HepG2 (cell line): Measurements from ENCODE around the gene SLC15A3. TPM values are rescaled to one million over a fixed set of nuclear protein-coding genes. Genes with fewer than 3 reads are reported as not detected.

Experiments used
- ATAC-seq: fragments of 200-7000 bp; cut with Tn5 transposase; 3 replicates; pipeline ENCODE4 v1.9.1; 2020; ENCODE audit warnings: mild to moderate bottlenecking, moderate library complexity
- BruUV-seq: library from RNA; stranded (reverse); fragments of 400-500 nt; replicated peaks from 2 replicates; lab custom pipeline; 2021; lab: Mats Ljungman, UMichigan
- CTCF ChIA-PET: fragments of 300-600 bp; formaldehyde crosslinking; extraction: SDS; loops from one replicate; lab custom pipeline; 2021; ENCODE audit warnings: low total read pairs, inconsistent platforms, low intra/inter-chr PET ratio; lab: Yijun Ruan, JAX
- POLR2A ChIA-PET: fragments of 350-600 bp; sonication (Branson Sonifier 250); formaldehyde crosslinking; loops from one replicate; lab custom pipeline; 2020; ENCODE audit warnings: antibody characterized with exemption, inconsistent platforms; lab: Yijun Ruan, JAX
- DNase-seq: peaks from one replicate; pipeline ENCODE4 v3.0.0-alpha.2; 2015; ENCODE audit warnings: low spot score
- FAIRE-seq: peaks from 3 replicates; lab custom pipeline; 2011; peaks lifted over from hg19 to GRCh38; lab: Jason Lieb, UNC
- H2AFZ ChIP-seq: one replicate; pipeline ENCODE4 v1.6.1; 2011; ENCODE audit warnings: low read length, inconsistent platforms
- H3K27ac ChIP-seq: fragments of 300-600 bp; 3 replicates; pipeline ENCODE4 v1.8.0; 2011; ENCODE audit warnings: mixed run types, mild to moderate bottlenecking, mixed read lengths, low read length, inconsistent platforms; ENCODE audit not compliant: insufficient read depth; ENCODE audit errors: extremely low read length
- H3K27me3 ChIP-seq, 2 experiments: fragments of 200-600 bp in 1 of 2; 2 replicates in 1 of 2; 3 replicates in 1 of 2; pipeline versions ENCODE4 v1.6.0 to v1.8.0; 2011; ENCODE audit warnings: low read length in 2 of 2, mild to moderate bottlenecking in 2 of 2, moderate library complexity in 2 of 2, inconsistent platforms in 1 of 2; ENCODE audit not compliant: insufficient read depth in 2 of 2, control insufficient read depth in 1 of 2
- H3K36me3 ChIP-seq, 2 experiments: fragments of 200-600 bp in 1 of 2; replicated peaks in 1 of 2; 2 replicates in 1 of 2; 3 replicates in 1 of 2; pipeline versions ENCODE4 v1.5.1 to v1.8.0; 2011; ENCODE audit warnings: low read length in 2 of 2, inconsistent platforms in 1 of 2; ENCODE audit not compliant: insufficient read depth in 2 of 2, control insufficient read depth in 1 of 2
- H3K4me1 ChIP-seq: 2 replicates; pipeline ENCODE4 v1.5.1; 2012; ENCODE audit warnings: low read length, inconsistent platforms; ENCODE audit not compliant: insufficient read depth
- H3K4me2 ChIP-seq: 2 replicates; pipeline ENCODE4 v1.6.0; 2011; ENCODE audit warnings: low read depth, low read length, inconsistent platforms
- H3K4me3 ChIP-seq, 3 experiments: fragments of 200-600 bp in 1 of 3; sonication (generic), shearing (Covaris generic) in 1 of 3; replicated peaks in 1 of 3; 2 replicates each; pipeline ENCODE4 v1.5.1; 2011 to 2016; ENCODE audit warnings: low read length in 3 of 3, inconsistent platforms in 2 of 3, low read depth in 2 of 3, mild to moderate bottlenecking in 2 of 3, control low read depth in 1 of 3, mixed read lengths in 1 of 3; ENCODE audit not compliant: insufficient read depth in 1 of 3
- H3K79me2 ChIP-seq: one replicate; pipeline ENCODE4 v1.6.1; 2011; ENCODE audit warnings: low read length, inconsistent platforms; ENCODE audit not compliant: insufficient read depth
- H3K9ac ChIP-seq: 2 replicates; pipeline ENCODE4 v1.6.0; 2011; ENCODE audit warnings: mild to moderate bottlenecking, low read depth, low read length, inconsistent platforms; ENCODE audit not compliant: insufficient read depth
- H3K9me3 ChIP-seq: 2 replicates; pipeline ENCODE4 v1.5.1; 2012; ENCODE audit warnings: mild to moderate bottlenecking, low read length
- H4K20me1 ChIP-seq: 2 replicates; pipeline ENCODE4 v1.6.0; 2011; ENCODE audit warnings: inconsistent platforms, mild to moderate bottlenecking, low read length, moderate library complexity; ENCODE audit not compliant: insufficient read depth
- FIP1L1 ChIP-seq: fragments of 200-400 bp; formaldehyde crosslinking; IDR thresholded peaks from 2 replicates; pipeline ENCODE4 v1.6.1; 2018; ENCODE audit warnings: low read depth, mild to moderate bottlenecking, low read length, moderate library complexity, borderline replicate concordance; ENCODE audit not compliant: insufficient read depth
- FOSL2 ChIP-seq: sonication (generic); formaldehyde crosslinking; IDR thresholded peaks from 2 replicates; pipeline ENCODE4 v1.4.0; 2020; ENCODE audit warnings: missing genetic modification reagents
- GATAD1 ChIP-seq: IDR thresholded peaks from 2 replicates; pipeline ENCODE4 v1.6.1; 2016; ENCODE audit warnings: missing genetic modification reagents, missing compliant biosample characterization
- NFIB ChIP-seq: sonication (generic); formaldehyde crosslinking; IDR thresholded peaks from 2 replicates; pipeline ENCODE4 v1.9.0; 2021; ENCODE audit warnings: missing genetic modification reagents, mild to moderate bottlenecking, borderline replicate concordance
- POLR2G ChIP-seq: fragments of 200-400 bp; formaldehyde crosslinking; IDR thresholded peaks from 2 replicates; pipeline ENCODE4 v1.6.1; 2018; ENCODE audit warnings: mild to moderate bottlenecking, low read depth, low read length, moderate library complexity
- TFE3 ChIP-seq: IDR thresholded peaks from 2 replicates; pipeline ENCODE4 v1.6.1; 2016
- ZKSCAN8 ChIP-seq: IDR thresholded peaks from 2 replicates; pipeline ENCODE4 v1.6.1; 2016; ENCODE audit warnings: borderline replicate concordance, missing genetic modification reagents, missing compliant biosample characterization
- ZNF746 ChIP-seq: sonication (generic); formaldehyde crosslinking; IDR thresholded peaks from 2 replicates; pipeline ENCODE4 v1.8.0; 2022; ENCODE audit warnings: mild to moderate bottlenecking, missing genetic modification reagents
- WGBS: methylation state at CpG from one replicate; pipeline ENCODE4 v1.1.6; 2017; ENCODE audit warnings: low lambda C conversion rate; 5-methylcytosine and 5-hydroxymethylcytosine counted together
- in situ Hi-C: cut with HindIII; loops from 2 replicates; pipeline ENCODE4 v1.10.0; 2017; ENCODE audit warnings: low pct_unique_long_range_greater_than_20kb; ENCODE audit not compliant: extremely low pct_ligation_motif_present
- intact Hi-C: fragments of 100-400 bp; cut with micrococcal nuclease; formaldehyde crosslinking; loops from one replicate; pipeline ENCODE4 v1.10.0; 2022; ENCODE audit not compliant: unreplicated experiment
- polyA plus RNA-seq, 8 experiments: library from polyadenylated mRNA; depleted of rRNA in 3 of 8; stranded (reverse) in 7 of 8; unstranded in 1 of 8; fragments of >200 nt; fragmentation: Illumina TruSeq in 4 of 8; extraction: Trizol in 4 of 8; gene quantifications; 2 replicates each; pipeline versions ENCODE4 v1.2.1 to v1.2.3, GENCODE V29; 2011 to 2016; ENCODE audit warnings: low read depth in 4 of 8, missing spikeins in 1 of 8, mixed read lengths in 1 of 8; ENCODE audit not compliant: insufficient read depth in 1 of 8
- total RNA-seq, 5 experiments: library from RNA; depleted of rRNA; stranded (reverse); fragments of >200 nt; fragmentation: Illumina TruSeq; extraction: Trizol; gene quantifications; 2 replicates each; pipeline ENCODE4 v1.2.3, GENCODE V29; 2016; ENCODE audit warnings: low read depth in 1 of 5
- TF ChIP-seq, protein P1 (sequence below): sonication (generic); formaldehyde crosslinking; IDR thresholded peaks from 2 replicates; pipeline ENCODE4 v1.8.1; 2023; ENCODE audit warnings: missing genetic modification reagents, mild to moderate bottlenecking, borderline replicate concordance

The SLC15A3 gene
- total and polyA plus RNA-seq, 2 of the 13 experiments (the other 11 are each of a cell fraction or from before 2014, with no cell fraction given), result 0.45 to 0.77 TPM

GRCh38 chr11:60942970-60943565, 8.9 kb downstream of the SLC15A3 start:
- intact Hi-C loops (no loop called here), in situ Hi-C loops (no loop called here)

More at GRCh38 chr11:60942970-60943565, 8.9 kb downstream of the SLC15A3 start:
- 34% methylated on average over 9 of the region's 9 CpGs for WGBS
- H3K9me3 ChIP-seq, result no peaks in the 10 kb centered on the region
- no peaks in the 10 kb centered on the region for H3K4me1 ChIP-seq
- TF ChIP-seq GATAD1 (CRISPR knock-in tag) (no peak), POLR2G (no peak), FOSL2 (CRISPR knock-in tag) (no peak), FIP1L1 (no peak), ZKSCAN8 (CRISPR knock-in tag) (no peak), NFIB (no peak), ZNF746 (CRISPR knock-in tag) (no peak), TFE3 (no peak)
- TF ChIP-seq, protein P1, sequence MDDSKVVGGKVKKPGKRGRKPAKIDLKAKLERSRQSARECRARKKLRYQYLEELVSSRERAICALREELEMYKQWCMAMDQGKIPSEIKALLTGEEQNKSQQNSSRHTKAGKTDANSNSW (CRISPR knock-in tag), result no peak
- H3K27ac ChIP-seq, result no peak overlapping the region
- no peak for ATAC-seq
- no peaks in the 10 kb centered on the region for H3K36me3 ChIP-seq
- ChIA-PET POLR2A (no interaction called here), CTCF (no interaction called here)
- no peak overlapping the region for H2AFZ ChIP-seq
- BruUV-seq, result no TSS peak
- H3K4me3 ChIP-seq, result no peak overlapping the region
- no peak overlapping the region for H3K9ac ChIP-seq
- no peak for FAIRE-seq
- DNase-seq, result no peak
- H3K27me3 ChIP-seq, result peaks cover 0 to 2% of the 10 kb centered on the region in 2 experiments; a peak in 2 of 5 replicates
- H3K4me2 ChIP-seq, result no peak overlapping the region
- H4K20me1 ChIP-seq, result no peaks in the 10 kb centered on the region
- no peaks in the 10 kb centered on the region for H3K79me2 ChIP-seq
